GM10266 (cell line): ENCODE results near the gene BMP2K.

Experiments used
- DNase-seq: peaks from one replicate; pipeline ENCODE4 v3.0.0; 2012; ENCODE audit errors: extremely low spot score
- CTCF ChIP-seq: IDR thresholded peaks from 2 replicates; pipeline ENCODE4 v1.5.1; 2012; ENCODE audit warnings: mild to moderate bottlenecking, low read depth; ENCODE audit not compliant: control insufficient read depth, insufficient read depth; ENCODE audit errors: missing control alignments

The BMP2K gene

GRCh38 chr4:78754872-78755271 is 21.3 kb upstream of the BMP2K start:
- no peak for TF ChIP-seq CTCF
- DNase-seq, result no peak

DNA sequence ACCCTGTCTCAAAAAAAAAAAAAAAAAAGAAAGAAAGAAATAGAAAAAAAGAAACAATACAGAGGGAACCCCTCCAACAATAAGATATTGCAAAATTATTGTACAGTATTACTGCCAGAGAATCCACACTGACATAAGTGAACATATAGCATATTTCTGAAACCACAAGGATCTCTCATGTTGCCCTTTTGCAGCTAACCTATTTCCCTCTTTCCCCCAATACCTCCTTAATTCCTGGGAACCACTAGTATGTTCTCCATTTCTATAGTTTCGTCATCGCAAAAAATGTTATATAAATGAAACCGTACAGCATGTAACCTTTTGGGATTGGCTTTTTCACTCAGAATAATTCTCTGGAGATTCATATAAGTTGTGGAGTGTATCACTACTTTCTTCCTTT is 20.0 kb upstream of the BMP2K start:
- DNase-seq, result no peak
- TF ChIP-seq CTCF, result no peak

GRCh38 chr4:78756776-78757175 is 19.4 kb upstream of the BMP2K start:
- TF ChIP-seq CTCF, result no peak
- no peak for DNase-seq

DNA sequence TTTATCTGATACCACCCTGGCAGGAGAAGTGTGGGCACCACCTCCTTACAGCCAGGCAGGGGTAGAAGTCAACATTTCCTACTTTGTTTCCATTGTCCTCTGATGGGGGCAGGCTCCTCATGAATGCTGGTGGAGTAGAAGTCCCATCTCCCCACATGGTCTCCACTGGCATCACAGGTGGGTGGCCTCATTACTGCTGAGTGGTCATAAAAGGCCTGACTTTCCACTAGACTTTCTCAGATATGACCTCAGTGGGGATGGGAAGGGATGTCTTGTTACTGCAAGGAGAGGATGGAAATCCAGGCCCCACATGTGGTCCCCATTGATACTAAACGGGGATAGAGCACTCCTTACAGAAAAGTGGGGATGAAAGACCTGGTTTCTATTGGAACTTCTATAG is 18.6 kb upstream of the BMP2K start:
- no peak for DNase-seq
- TF ChIP-seq CTCF, result no peak

DNA sequence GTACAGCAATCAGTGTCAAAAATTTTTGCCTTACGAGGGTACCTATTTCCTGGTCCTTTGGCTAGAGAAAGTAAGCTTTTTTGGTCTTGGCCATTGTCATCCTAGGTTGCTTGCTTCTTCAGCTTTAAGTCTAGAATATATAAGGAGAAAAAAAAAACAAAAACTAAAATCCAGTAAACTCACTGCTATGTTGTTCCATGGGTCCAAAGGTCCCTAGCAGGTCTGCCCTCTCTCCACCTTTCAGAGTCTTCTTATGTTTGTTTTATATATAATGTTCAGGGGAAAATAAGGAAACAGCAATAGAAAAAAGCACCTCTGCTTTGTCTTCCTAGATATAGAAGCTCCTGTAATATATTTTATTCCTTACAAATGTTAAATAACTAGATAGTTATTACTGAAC is 18.1 kb upstream of the BMP2K start:
- no peak for TF ChIP-seq CTCF
- DNase-seq, result no peak

- DNase-seq, result no peak
- no peak for TF ChIP-seq CTCF
Observed at GRCh38 chr4:78762529-78762928, 13.6 kb upstream of the BMP2K start.

GRCh38 chr4:78763251-78763650 is 12.9 kb upstream of the BMP2K start:
- TF ChIP-seq CTCF, result no peak
- DNase-seq, result no peak
